HG02981 (cell line): ENCODE data around the gene NOB1.

Source experiments
- ATAC-seq: cut with Tn5 transposase; IDR thresholded peaks from one replicate; pipeline ENCODE4 v1.9.1; 2021; ENCODE audit warnings: mild to moderate bottlenecking, moderate library complexity; ENCODE audit not compliant: unreplicated experiment

NOB1 gene

DNA sequence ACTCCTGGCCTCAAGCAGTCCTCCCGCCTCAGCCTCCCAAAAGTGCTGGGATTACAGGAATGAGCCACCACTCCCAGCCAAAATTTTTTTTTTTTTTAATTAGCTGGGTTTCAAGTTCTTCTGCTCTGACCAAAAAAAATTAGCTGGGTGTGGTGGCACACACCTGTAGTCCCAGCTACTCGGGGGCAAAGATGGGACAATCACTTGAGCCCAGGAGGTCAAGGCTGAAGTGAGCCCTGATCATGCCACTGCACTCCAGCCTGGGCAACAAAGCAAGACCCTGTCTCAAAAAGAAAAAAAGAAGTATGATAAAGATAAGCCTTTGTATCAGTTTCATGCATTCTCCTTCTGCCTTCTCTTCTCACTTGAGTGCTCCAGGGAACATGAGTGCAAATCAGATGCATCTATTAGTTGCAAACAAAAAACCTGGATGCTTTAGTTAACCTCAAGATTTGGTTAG is 30.3 kb downstream of the NOB1 start:
- ATAC-seq, result no peak

DNA sequence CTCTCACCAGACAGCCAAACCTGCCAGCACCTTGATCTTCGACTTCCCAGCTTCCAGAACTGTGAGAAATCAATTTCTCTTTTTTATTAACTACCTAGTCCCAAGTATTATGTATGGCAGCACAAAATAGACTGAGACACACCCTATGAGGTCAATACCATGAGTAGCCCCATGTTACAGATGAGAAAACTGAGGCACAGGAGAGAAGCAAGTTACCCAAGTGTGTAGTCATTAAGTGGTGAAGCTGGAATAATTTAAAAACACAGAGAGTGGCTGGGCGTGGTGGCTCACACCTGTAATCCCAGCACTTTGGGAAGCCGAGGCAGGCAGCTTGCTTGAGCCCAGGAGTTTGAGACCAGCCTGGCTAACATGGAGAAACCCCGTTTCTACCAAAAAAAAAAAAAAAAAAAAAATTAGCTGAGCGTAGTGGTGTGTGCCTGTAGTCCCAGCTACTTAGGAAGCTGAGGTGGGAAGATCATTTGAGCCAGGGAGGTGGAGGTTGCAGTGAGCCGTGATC is 33.2 kb downstream of the NOB1 start:
- no peak for ATAC-seq

DNA sequence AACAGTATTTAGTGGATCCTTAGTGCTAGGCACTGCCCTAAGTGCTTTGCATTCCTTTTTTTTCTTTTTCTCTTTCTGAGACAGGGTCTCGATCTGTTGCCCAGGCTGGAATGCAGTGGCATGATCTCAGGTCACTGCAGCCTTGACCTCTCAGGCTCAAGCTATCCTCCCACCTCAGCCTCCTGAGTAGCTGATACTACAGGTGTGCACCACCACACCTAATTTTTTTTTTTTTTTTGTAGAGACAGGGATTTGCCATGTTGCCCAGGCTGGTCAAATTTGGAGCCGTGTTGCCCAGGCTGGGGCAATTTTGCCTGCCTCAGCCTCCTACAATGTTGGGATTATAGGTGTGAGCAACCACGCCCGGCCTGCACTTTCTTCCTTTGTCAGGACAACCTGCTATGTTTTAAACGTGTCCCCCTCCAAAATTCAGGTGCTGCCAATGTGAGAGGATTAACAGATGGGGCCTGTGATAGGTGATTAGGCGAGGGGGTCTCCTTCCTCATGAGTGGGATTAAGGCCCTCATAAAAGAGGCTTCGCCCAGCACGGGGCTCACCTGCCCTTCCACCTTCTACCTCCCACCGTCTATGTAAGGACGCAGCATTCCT is 33.8 kb downstream of the NOB1 start:
- ATAC-seq, result no peak

DNA sequence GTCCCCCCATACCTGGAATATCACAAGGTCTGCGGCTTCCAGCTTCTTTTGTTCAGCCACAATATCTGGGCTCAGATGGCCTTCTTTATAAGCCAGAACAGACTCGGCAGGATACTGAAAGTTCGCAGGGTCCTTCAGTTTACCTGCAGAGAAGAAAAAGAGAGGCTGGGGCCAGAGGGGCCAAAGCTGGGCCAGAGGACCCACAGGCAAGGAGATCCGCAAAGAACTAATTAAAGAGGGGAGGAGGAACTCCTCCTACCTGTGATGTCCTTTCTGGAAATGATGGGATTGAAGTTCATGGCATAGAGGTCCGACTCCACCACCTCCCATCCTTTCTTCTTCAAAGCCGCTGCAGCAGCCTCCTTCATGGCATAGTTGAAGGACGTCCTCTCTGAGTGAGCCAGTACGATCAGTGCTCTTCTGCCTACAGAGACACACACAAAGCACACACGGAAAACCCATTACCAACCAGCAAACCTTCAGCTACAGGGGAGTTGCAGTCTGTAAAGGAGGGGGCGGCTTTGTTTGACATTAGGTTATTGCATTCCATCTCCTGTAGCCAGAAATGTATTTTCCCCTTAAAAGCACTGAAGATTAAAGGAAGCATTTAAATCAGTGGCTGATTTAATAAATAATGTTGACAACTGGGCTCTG is 36.5 kb downstream of the NOB1 start:
- ATAC-seq, result no peak

DNA sequence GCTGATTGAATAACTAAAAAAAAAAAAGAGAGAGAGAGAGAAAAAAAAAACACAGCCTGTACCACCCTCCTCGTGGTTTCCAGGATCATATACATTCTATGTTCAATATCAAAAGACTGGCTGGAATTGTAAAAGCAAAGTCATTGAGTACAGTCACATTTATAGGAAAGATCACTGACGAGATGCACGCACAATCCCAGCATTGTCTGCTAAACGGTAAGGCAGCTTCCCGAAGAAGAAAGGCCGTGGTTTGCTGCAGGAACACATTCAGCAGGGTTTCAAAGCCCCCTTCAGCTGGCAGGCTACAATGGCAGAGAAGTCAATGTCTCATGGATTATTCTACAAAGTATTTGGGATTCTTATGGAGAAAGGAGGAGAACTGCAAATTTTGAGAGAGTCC is 37.7 kb downstream of the NOB1 start:
- no peak for ATAC-seq

DNA sequence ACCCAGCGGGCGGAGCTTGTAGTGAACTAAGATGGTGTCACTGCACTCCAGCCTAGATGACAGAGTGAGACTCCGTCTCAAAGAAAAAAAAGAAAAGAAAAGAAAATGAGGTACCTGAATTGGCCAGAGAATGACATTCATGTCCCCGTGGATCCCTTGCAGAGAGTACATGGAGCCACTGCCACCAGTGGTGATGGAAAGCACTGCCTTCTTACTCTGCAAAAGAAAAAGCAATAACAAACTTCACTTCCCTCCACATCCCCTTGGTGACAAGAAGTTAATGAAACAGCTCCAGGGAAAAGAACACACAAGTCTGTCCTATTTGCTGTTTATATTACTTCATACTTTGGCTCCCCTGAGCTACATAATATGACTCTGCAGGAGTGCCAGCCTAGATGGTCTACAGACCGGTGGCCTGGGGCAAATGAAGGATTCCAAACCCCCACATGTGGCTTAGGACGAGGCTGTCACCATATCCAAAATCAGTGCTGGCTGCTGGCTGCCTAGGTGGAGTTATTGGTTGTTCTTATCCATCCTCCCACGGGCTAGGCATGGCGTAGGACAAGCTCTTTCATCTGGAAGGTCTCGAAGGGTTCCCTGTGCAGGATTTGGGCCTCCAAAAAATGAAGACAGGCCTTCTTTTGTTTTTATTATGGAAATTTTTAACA is 41.7 kb downstream of the NOB1 start:
- ATAC-seq, result no peak

DNA sequence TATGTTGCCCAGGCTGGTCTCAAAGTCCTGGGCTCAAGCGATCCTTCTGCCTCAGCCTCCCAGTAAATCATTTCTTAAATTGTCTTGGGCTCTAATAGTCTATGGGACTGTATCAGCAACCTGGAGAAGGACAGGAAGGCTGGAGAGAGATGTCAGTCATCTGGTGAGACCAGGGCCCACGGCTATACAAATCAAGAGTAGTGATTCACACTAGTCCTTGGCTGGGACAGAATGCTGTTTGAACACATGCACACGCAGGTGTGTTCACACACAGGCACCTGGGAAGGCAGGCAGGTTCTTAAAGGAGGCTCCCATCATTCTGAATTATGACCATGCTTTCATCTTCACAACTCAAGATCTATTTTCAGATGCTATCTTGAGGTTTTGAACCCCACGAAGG is 42.4 kb downstream of the NOB1 start:
- ATAC-seq, result no peak

DNA sequence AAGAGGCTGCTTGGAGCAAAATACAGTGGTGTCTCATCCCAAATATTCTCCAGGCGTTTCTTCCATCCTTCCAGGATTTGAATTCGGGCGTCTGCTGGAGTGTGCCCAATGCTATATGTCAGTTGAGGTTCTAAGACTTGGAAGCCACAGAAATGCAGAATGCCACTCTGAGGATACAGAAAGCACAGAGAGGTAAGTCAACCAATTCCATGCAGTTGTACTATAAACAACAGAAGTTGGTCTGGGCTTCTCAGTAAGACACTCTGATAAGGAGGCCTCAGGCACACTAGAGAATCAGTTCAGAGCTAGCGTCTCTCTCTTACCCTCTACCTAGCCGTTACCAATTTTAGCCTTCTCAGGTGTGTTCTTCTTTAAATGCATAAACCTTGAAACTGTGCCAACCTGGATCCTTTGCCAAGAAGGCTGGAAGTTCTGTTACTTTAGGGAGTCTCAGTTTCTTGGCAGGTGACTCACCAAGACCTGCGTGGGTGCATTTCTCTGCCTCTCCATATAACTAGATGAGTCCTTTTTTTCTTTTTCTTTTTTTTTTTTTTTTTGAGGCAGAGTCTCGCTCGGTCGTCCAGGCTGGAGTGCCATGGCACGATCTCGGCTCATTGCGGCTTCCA is 43.5 kb downstream of the NOB1 start:
- no peak for ATAC-seq

DNA sequence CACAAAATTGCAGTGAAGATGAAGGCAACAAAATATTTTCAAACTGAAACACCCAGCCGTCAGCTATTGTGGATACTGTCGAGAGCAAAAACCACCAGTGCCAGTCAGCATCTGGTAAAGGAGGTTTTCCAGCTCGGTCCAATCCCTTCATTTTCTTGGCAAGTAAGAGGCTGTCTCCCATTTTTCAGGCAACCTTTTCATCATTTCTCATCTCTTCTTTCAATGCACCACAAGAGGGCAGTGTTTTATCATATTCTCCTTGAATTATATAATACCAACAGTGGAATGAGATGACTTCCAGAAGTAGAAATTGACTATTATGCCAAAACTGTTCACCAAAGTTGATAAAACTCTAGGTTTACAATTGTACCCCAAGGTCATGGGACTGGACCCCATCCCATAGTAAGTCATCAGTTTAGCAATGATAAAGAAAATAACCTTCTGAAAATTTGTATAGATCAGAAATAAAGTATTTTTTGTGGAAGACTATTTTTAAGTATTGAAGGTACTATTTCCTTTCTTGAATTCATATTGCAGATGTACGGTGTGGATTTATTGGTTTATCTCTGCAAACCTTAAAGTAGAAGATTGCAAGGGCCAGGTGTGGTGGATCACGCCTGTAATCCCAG is 45.2 kb downstream of the NOB1 start:
- no peak for ATAC-seq

DNA sequence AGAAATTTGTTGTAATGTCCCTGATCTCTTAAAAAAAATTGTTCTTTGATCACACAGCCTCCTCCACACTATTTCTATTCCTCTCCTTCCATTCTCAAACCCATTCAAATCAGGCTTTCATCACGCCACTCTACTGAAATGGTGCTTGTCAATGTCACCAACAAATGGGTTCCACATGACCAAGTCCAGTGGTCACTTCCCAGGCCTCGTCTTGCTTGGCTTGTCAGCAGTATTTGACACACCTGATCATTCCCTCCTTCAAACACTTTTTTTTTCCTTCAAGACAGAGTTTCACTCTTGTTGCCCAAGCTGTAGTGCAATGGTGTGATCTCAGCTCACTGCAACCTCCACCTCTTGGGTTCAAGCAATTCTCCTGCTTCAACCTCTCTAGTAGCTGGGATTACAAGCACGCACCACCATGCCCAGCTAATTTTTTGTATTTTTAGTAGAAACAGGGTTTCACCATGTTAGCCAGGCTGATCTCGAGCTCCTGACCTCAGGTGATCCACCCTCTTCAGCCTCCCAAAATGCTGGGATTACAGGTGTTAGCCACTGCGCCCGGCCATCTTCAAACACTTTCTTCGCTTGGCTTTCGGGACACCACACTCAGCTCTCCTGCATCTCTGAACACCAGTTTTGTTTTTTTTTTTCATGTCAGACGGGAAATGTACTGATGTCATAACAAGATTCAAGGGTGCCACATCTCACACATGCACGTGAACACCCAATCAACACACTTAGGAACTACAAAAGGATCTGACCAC is 46.6 kb downstream of the NOB1 start:
- no peak for ATAC-seq

DNA sequence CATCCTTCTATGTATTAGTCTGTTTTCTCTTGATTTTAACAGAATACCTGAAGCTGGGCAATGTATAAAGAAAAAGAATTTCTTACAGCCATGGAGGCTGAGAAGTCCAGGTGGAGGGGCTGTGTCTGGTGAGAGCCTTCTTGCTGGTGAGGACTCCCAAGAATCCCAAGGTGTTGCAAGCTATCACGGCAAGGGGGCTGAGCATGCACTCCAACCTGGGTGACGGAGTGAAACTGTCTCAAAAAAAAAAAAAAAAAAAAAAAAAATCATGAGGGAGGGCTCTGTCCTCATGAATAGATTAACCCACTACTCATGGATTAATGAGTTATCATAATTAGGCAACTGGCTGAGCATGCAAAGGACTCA is 47.8 kb downstream of the NOB1 start:
- ATAC-seq, result no peak

DNA sequence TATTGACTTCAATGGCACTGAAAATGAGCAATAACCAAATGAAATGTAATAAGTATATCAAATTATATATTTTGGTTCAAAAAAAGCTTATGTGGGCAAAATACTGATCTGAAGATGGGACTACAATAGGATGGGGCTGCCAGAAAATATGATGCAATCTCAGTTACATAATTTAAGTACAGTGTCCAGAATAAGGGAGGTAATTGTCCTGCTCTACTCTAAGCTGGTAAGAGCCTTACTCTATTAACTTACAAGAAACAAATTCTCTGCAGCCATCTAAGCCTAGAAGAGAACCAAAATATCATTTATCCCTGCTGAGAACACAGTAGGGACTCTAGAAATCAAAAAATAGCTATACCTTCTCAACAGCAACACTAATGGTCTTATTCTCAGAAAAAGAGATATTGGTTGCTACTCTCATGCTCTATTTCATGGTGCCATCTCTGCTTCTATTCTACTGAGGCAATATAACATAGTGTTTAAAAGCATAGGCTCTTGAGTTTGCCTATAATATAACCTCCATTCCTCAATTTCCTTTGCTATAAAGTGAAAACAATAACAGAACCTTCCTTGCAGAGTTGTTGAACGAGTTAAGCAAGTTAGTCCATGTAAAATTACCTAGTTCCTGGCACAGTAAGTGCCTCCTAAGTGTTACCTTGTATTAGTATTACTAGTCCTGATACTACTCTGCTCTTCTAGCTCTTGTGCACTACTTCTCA is 48.3 kb downstream of the NOB1 start:
- ATAC-seq, result no peak

DNA sequence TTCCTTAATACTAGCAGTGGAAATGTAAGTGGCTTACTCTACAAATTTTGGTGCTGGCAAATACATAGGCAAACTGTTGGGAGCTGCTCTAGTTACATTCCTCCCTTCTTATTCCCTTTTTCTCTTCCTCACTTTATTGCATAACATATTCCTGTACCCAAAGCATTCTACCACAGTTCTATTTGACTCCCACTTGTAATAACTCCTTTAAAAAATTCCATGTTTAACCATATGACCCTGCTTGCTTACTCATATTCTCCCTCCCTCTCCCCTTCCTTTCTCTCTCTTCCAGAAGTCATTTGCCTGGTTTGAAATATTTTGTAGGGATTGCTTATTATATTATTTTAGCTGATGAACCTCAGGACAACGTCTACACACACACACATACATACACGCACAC is 51.1 kb downstream of the NOB1 start:
- no peak for ATAC-seq

DNA sequence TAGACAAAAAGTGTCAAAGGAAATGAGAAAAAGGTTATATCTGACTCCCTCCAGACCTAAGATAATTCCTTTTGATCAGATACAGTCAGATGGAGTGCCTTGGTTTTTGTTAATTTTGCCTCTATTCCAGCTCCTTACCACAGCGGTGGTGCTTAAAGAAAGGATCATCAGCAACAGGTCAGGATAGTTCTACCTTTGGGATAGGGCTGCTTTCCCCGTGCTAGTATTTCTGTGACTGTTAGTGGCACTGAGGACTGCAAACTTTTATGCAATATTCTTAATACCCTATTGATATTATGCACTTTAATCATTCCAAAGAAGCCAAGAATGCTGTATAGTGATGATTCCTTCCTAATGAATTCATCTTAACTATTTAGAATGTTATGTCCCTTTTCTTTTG is 52.9 kb downstream of the NOB1 start:
- no peak for ATAC-seq

DNA sequence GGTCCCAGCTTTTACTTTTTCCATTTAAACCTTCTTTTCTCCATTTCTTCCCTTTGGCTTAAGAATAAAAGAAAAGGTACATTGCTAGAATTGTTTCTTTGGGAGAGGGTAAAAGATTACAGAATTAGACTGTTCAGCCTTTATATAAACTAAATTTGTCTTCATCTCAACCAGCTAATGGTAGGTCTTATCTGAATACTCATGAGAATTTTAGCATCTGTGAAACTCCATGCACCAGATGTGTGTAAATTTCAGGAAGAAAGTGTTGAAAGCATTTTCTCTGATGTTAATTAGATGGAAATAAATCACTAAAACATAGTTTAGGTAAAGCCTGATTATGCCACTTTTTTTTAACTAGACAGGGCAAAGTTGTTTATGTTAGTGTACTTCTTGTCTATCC is 53.3 kb downstream of the NOB1 start:
- no peak for ATAC-seq

DNA sequence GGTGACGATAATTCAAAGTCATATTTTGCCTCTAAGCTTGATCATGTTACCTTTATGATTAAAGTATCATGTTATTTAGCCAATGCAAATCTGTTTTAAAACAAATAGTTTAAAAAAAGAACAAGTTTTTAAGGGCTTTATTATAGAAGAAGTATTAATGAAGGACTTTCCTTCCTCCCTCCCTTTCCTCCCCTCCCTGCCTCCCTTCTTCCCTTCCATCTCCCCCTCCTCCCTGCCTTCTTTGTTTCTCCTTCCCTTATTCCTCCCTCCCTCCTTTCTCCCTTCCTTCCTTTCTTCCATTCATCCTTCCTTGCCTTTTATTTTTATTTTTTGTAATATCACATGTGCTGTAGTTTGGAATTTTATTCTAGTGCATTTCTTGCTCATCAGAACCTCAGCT is 54.8 kb downstream of the NOB1 start:
- no peak for ATAC-seq

DNA sequence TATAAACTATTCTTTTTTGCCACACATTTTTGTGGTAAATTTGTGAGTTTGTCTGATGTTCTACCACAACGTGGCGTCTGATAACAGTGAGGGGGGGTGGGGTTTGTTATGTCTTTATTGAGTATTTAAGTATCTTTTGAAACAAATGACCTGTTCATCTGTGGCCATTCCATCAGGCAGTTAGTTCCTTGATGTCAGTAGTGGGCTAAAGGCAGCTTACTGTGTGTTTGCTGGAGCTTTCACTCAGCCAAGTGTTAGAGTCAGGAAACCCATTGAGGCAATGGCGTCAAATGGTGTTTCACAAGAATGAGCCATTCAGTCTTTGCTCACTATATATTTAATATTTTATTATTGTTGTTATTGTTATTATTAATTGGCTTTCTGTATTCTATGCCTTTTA is 56.3 kb downstream of the NOB1 start:
- ATAC-seq, result no peak

DNA sequence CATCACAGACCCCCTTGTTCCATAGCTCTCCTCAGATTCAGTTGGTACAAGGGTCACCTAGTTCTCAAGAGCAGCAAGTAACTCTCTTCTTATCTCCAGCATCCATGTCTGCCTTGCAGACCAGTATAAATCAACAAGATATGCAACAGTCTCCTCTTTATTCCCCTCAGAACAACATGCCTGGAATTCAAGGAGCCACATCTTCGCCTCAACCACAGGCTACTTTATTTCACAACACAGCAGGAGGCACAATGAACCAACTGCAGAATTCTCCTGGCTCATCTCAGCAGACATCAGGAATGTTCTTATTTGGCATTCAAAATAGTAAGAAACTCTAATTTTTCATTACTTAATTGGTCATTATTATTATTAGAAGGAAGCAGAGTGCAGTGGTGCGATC is 60.8 kb downstream of the NOB1 start:
- no peak for ATAC-seq

DNA sequence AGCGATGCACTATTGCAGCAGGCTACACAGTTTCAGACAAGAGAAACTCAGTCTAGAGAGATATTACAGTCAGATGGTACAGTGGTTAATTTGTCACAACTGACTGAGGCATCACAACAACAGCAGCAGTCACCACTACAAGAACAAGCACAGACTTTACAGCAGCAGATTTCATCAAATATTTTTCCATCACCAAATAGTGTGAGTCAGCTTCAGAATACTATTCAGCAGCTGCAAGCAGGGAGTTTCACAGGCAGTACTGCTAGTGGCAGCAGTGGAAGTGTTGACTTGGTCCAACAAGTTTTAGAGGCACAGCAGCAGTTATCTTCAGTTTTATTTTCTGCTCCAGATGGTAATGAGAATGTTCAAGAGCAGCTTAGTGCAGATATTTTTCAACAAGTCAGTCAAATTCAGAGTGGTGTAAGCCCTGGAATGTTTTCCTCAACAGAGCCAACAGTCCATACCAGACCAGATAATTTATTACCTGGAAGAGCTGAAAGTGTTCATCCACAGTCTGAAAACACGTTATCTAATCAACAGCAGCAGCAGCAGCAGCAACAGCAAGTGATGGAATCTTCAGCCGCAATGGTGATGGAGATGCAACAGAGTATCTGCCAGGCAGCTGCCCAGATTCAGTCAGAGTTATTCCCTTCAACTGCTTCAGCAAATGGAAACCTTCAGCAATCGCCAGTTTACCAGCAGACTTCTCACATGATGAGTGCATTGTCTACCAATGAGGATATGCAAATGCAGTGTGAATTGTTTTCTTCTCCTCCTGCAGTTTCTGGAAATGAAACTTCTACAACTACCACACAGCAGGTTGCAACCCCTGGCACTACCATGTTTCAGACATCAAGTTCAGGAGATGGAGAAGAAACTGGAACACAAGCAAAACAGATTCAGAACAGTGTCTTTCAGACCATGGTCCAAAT is 62.5 kb downstream of the NOB1 start:
- no peak for ATAC-seq
